ENCODE data around the gene PLCH1. TPM values are rescaled to one million over a fixed set of nuclear protein-coding genes. Genes with fewer than 3 reads are reported as not detected.
A peak's percentile ranks its signal among the peaks of the same experiment; 100 is the strongest.

Gene PLCH1
- total and polyA plus RNA-seq, 10 of the 15 experiments (the other 5 are each of a cell fraction or from before 2014, with no cell fraction given): 0.03 to 0.22 (median 0.04) TPM; not detected in 5

DNA sequence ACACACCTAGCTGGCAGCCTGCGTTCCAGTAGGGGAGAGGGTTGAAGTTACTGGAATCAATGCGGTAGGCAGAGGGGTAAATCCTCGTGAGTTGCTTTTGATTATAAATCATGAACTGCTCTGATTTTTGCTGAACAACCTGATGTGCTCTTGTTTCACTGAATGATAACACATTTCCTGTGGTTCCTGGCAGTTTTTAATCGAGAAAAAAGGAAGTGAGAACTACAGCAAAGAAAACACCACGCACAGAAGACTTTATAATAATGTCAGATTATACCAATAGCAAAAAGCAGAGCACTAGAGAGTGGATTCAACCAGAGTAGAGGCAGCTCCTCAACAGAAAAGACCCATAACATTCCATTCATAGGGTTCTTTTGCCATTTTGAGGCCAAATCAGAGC, 250.5 kb downstream of the PLCH1 start (continued):
- TF ChIP-seq, protein P1, sequence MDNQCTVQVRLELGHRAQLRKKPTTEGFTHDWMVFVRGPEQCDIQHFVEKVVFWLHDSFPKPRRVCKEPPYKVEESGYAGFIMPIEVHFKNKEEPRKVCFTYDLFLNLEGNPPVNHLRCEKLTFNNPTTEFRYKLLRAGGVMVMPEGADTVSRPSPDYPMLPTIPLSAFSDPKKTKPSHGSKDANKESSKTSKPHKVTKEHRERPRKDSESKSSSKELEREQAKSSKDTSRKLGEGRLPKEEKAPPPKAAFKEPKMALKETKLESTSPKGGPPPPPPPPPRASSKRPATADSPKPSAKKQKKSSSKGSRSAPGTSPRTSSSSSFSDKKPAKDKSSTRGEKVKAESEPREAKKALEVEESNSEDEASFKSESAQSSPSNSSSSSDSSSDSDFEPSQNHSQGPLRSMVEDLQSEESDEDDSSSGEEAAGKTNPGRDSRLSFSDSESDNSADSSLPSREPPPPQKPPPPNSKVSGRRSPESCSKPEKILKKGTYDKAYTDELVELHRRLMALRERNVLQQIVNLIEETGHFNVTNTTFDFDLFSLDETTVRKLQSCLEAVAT (IDR thresholded peaks at IDR 0.05): no peak
- TF ChIP-seq EP300 (IDR thresholded peaks at IDR 0.05; ENCODE audit: borderline replicate concordance in 1 of 2, control insufficient read depth in 1 of 2, low read depth in 2 of 2, low read length in 2 of 2) (peak in 1 of 2 experiments; percentile 34; a peak in 1 of 4 replicates), POLR2A (IDR thresholded peaks at IDR 0.05; ENCODE audit: low read depth, low read length) (no peak), SREBF2 (IDR thresholded peaks at IDR 0.05; ENCODE audit: low read length) (no peak), ZNF217 (IDR thresholded peaks at IDR 0.05) (0 out of 2 replicates have a peak, but pooled peaks have one; percentile 21), CBX3 (IDR thresholded peaks at IDR 0.05; ENCODE audit: borderline replicate concordance, low read depth) (no peak), NR2C1 (IDR thresholded peaks at IDR 0.05) (no peak), SPI1 (IDR thresholded peaks at IDR 0.05; ENCODE audit: borderline replicate concordance, insufficient read depth, low read depth, low read length) (peak; percentile 91), IKZF1 (conservative IDR thresholded peaks at IDR 0.05) (0 out of 2 replicates have a peak, but pooled peaks have one; percentile 15), DPF2 (IDR thresholded peaks at IDR 0.05) (peak; percentile 45; the same call in 1 of the 2 replicates), ZNF274 (IDR thresholded peaks at IDR 0.05; ENCODE audit: insufficient read depth, insufficient read length) (no peak), ZSCAN29 (IDR thresholded peaks at IDR 0.05) (no peak), GATAD2B (conservative IDR thresholded peaks at IDR 0.05; ENCODE audit: low read depth) (no peak), JUNB (IDR thresholded peaks at IDR 0.05) (peak; percentile 27; the same call in 1 of the 2 replicates), JUND (IDR thresholded peaks at IDR 0.05; ENCODE audit: low read depth, low read length) (no peak), ESRRA (IDR thresholded peaks at IDR 0.05; ENCODE audit: low read length) (no peak), NR2F1 (conservative IDR thresholded peaks at IDR 0.05) (no peak), POLR2AphosphoS2 (IDR thresholded peaks at IDR 0.05; ENCODE audit: low read depth, low read length) (no peak), SP1 (IDR thresholded peaks at IDR 0.05; ENCODE audit: low read depth, low read length) (no peak), MTA2 (IDR thresholded peaks at IDR 0.05; ENCODE audit: low read depth) (no peak), BACH1 (IDR thresholded peaks at IDR 0.05; ENCODE audit: borderline replicate concordance) (no peak), MEF2B (IDR thresholded peaks at IDR 0.05; ENCODE audit: partially characterized antibody, poor library complexity, severe bottlenecking) (no peak), HCFC1 (IDR thresholded peaks at IDR 0.05; ENCODE audit: low read length) (no peak)
- TF ChIP-seq, protein P2, sequence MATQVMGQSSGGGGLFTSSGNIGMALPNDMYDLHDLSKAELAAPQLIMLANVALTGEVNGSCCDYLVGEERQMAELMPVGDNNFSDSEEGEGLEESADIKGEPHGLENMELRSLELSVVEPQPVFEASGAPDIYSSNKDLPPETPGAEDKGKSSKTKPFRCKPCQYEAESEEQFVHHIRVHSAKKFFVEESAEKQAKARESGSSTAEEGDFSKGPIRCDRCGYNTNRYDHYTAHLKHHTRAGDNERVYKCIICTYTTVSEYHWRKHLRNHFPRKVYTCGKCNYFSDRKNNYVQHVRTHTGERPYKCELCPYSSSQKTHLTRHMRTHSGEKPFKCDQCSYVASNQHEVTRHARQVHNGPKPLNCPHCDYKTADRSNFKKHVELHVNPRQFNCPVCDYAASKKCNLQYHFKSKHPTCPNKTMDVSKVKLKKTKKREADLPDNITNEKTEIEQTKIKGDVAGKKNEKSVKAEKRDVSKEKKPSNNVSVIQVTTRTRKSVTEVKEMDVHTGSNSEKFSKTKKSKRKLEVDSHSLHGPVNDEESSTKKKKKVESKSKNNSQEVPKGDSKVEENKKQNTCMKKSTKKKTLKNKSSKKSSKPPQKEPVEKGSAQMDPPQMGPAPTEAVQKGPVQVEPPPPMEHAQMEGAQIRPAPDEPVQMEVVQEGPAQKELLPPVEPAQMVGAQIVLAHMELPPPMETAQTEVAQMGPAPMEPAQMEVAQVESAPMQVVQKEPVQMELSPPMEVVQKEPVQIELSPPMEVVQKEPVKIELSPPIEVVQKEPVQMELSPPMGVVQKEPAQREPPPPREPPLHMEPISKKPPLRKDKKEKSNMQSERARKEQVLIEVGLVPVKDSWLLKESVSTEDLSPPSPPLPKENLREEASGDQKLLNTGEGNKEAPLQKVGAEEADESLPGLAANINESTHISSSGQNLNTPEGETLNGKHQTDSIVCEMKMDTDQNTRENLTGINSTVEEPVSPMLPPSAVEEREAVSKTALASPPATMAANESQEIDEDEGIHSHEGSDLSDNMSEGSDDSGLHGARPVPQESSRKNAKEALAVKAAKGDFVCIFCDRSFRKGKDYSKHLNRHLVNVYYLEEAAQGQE (IDR thresholded peaks at IDR 0.05; ENCODE audit: low read depth, low read length): no peak
- TF ChIP-seq, protein P3, sequence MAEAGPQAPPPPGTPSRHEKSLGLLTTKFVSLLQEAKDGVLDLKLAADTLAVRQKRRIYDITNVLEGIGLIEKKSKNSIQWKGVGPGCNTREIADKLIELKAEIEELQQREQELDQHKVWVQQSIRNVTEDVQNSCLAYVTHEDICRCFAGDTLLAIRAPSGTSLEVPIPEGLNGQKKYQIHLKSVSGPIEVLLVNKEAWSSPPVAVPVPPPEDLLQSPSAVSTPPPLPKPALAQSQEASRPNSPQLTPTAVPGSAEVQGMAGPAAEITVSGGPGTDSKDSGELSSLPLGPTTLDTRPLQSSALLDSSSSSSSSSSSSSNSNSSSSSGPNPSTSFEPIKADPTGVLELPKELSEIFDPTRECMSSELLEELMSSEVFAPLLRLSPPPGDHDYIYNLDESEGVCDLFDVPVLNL (IDR thresholded peaks at IDR 0.05; ENCODE audit: low read depth, low read length): no peak
- TF ChIP-seq, protein P4, sequence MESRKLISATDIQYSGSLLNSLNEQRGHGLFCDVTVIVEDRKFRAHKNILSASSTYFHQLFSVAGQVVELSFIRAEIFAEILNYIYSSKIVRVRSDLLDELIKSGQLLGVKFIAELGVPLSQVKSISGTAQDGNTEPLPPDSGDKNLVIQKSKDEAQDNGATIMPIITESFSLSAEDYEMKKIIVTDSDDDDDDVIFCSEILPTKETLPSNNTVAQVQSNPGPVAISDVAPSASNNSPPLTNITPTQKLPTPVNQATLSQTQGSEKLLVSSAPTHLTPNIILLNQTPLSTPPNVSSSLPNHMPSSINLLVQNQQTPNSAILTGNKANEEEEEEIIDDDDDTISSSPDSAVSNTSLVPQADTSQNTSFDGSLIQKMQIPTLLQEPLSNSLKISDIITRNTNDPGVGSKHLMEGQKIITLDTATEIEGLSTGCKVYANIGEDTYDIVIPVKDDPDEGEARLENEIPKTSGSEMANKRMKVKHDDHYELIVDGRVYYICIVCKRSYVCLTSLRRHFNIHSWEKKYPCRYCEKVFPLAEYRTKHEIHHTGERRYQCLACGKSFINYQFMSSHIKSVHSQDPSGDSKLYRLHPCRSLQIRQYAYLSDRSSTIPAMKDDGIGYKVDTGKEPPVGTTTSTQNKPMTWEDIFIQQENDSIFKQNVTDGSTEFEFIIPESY (IDR thresholded peaks at IDR 0.05): no peak
